PFSK-1 (cell line): ENCODE measurements around the gene DDB1.

Experiments used
- POLR2AphosphoS5 ChIP-seq: IDR thresholded peaks from 2 replicates; pipeline ENCODE4 v1.6.1; 2012; ENCODE audit warnings: low read depth, mild to moderate bottlenecking, control low read depth, low read length, moderate library complexity
- REST ChIP-seq, 2 experiments: IDR thresholded peaks; 2 replicates each; pipeline versions ENCODE4 v1.6.1 to v1.8.0; 2011 to 2012; ENCODE audit warnings: low read depth in 2 of 2, low read length in 2 of 2, control low read depth in 1 of 2, inconsistent platforms in 1 of 2, mild to moderate bottlenecking in 1 of 2, moderate library complexity in 1 of 2; ENCODE audit not compliant: insufficient read depth in 1 of 2
- SIN3A ChIP-seq: IDR thresholded peaks from 2 replicates; pipeline ENCODE4 v1.6.1; 2012; ENCODE audit warnings: mild to moderate bottlenecking, low read length, moderate library complexity, borderline replicate concordance; ENCODE audit not compliant: insufficient read depth
- TAF1 ChIP-seq: IDR thresholded peaks from 2 replicates; pipeline ENCODE4 v1.6.1; 2012; ENCODE audit warnings: low read length, control low read depth, borderline replicate concordance; ENCODE audit not compliant: insufficient read depth

GRCh38 chr11:61306221-61306620 lies 26.7 kb downstream of the DDB1 start:
- TF ChIP-seq TAF1 (no peak), SIN3A (no peak), POLR2AphosphoS5 (no peak), REST (IDR thresholded peaks at IDR 0.05; ENCODE audit: insufficient read depth in 1 of 2, low read depth in 2 of 2, low read length in 2 of 2) (no peak)
